Psoas muscle (tissue), 8 donors: Measurements from ENCODE around the gene LRRC8D. TPM values are rescaled to one million over a fixed set of nuclear protein-coding genes. Genes with fewer than 3 reads are reported as not detected.
"Not testable (repeated sequence)": the region's sequence is repeated elsewhere in the genome, so short reads cannot be mapped to it uniquely, and the experiment has no call there.

Source experiments
- ATAC-seq, 4 donors: fragments of 200-7000 bp; cut with Tn5 transposase; one replicate each; pipeline ENCODE4 v1.9.1; 2020; ENCODE audit warnings: moderate library complexity in 3 of 4, mild to moderate bottlenecking in 2 of 4
- DNase-seq, 2 donors: peaks; one replicate each; pipeline ENCODE4 v3.0.0-alpha.2; 2020
- H3K27ac ChIP-seq: fragments of 200-600 bp; one replicate; pipeline ENCODE4 v1.8.0; 2022
- H3K27me3 ChIP-seq, 3 donors: fragments of 200-600 bp in 1 of 3; one replicate each; pipeline versions ENCODE4 v1.6.1 to v1.8.0; 2013 to 2022; ENCODE audit warnings: low read length in 2 of 3, mild to moderate bottlenecking in 2 of 3, moderate library complexity in 1 of 3; ENCODE audit not compliant: insufficient read depth in 3 of 3
- H3K36me3 ChIP-seq, 2 donors: fragments of 200-600 bp in 1 of 2; one replicate each; pipeline versions ENCODE4 v1.6.1 to v1.8.0; 2013 to 2022; ENCODE audit warnings: low read depth in 1 of 2, mild to moderate bottlenecking in 1 of 2, moderate library complexity in 1 of 2; ENCODE audit not compliant: insufficient read depth in 1 of 2
- H3K4me1 ChIP-seq: fragments of 200-600 bp; one replicate; pipeline ENCODE4 v1.8.0; 2022
- H3K4me3 ChIP-seq: fragments of 200-600 bp; one replicate; pipeline ENCODE4 v1.8.0; 2022; ENCODE audit warnings: mild to moderate bottlenecking
- H3K9me3 ChIP-seq: fragments of 200-600 bp; one replicate; pipeline ENCODE4 v1.8.0; 2022
- CTCF ChIP-seq: fragments of 200-600 bp; IDR thresholded peaks from one replicate; pipeline ENCODE4 v1.8.0; 2022; ENCODE audit warnings: antibody characterized with exemption
- WGBS, 3 donors: extraction: QIAGEN DNeasy Blood & Tissue Kit; methylation state at CpG; one replicate each; pipeline versions ENCODE4 v1.1.6 to v1.1.7; 2013; 5-methylcytosine and 5-hydroxymethylcytosine counted together
- intact Hi-C, 2 donors: fragments of 100-400 bp; cut with DNase I; formaldehyde crosslinking; loops; one replicate each; pipeline versions ENCODE4 v1.11.0 to v1.14.2; 2022
- polyA plus RNA-seq, 3 donors: library from polyadenylated mRNA; stranded (reverse); fragments of 200-250 nt; gene quantifications; one replicate each; pipeline ENCODE4 v1.2.3, GENCODE V29; 2013
- total RNA-seq, 4 donors: library from RNA; stranded (reverse); fragmentation: NEBNext Ultra II Directional in 2 of 4; extraction: Animal tissue kit (Norgen Biotek cat#: 25700) in 2 of 4; gene quantifications; one replicate each; pipeline versions ENCODE4 v1.2.1 to v1.2.4, GENCODE V29; 2021 to 2023
- donor health status: healthy with polysubstance abuse.
- donor health status: DM: no; HTN: no; CAD: no; lungs with moderate emphysema.
- donor health status: Bipolar disorder and iron deficiency.
- donor health status: healthy.
- donor health status: DM: yes; HTN: yes; CAD: no.
- donor health status: DM: no; HTN: no; CAD: no.
- donor health status: DM: no; HTN: no; CAD: no.
- donor health status: DM: yes; HTN: yes; CAD: no.

Gene LRRC8D
- total and polyA plus RNA-seq, 7 donors: 3.5 to 7.1 (median 5.6) TPM

- H3K4me1 ChIP-seq: no peaks in the 10 kb centered on the region
- intact Hi-C loops: no loop called here
- H3K36me3 ChIP-seq: no peaks in the 10 kb centered on the region
- H3K27me3 ChIP-seq: no peaks in the 10 kb centered on the region
- no peak overlapping the region for H3K4me3 ChIP-seq
- no peak for DNase-seq
- no peak for TF ChIP-seq CTCF
- ATAC-seq: peak in 2 of 4 donors; percentile 23 to 40
- WGBS, 3 donors: 58 to 66% (median 60%) methylated on average over 4 of the region's 4 CpGs
- H3K9me3 ChIP-seq: no peaks in the 10 kb centered on the region
- no peak overlapping the region for H3K27ac ChIP-seq
Measured at GRCh38 chr1:89974696-89975470, 154.1 kb downstream of the LRRC8D start.

GRCh38 chr1:89975540-89976125 is 154.8 kb downstream of the LRRC8D start:
- 63 to 68% (median 67%) methylated on average over 4 of the region's 4 CpGs for WGBS, 3 donors
- Histone ChIP-seq H3K9me3 (no peaks in the 10 kb centered on the region), H3K4me3 (no peak overlapping the region), H3K27ac (no peak overlapping the region), H3K36me3 (no peaks in the 10 kb centered on the region), H3K27me3 (no peaks in the 10 kb centered on the region), H3K4me1 (no peaks in the 10 kb centered on the region)
- intact Hi-C loops: no loop called here
- no peak for TF ChIP-seq CTCF
- ATAC-seq: no peak
- no peak for DNase-seq

- Histone ChIP-seq H3K36me3 (no peaks in the 10 kb centered on the region), H3K4me1 (no peaks in the 10 kb centered on the region), H3K27me3 (no peaks in the 10 kb centered on the region), H3K27ac (no peak overlapping the region), H3K9me3 (no peaks in the 10 kb centered on the region), H3K4me3 (no peak overlapping the region)
- ATAC-seq (no peak), DNase-seq (no peak)
- TF ChIP-seq CTCF: no peak
- 95 to 98% (median 95%) methylated on average over 1 of the region's 1 CpG for WGBS, 3 donors
- intact Hi-C loops: no loop called here
Measured at GRCh38 chr1:89978755-89979154, 157.9 kb downstream of the LRRC8D start.

GRCh38 chr1:89980605-89981004 is 159.8 kb downstream of the LRRC8D start:
- intact Hi-C loops: loop anchor here in 1 of 2 donors (10.0 kb wide), 1 partner anchor 136 kb away; no protein-coding TSS in a partner anchor
- 32 to 35% (median 34%) methylated on average over 4 of the region's 4 CpGs for WGBS, 3 donors
- ATAC-seq (no peak), DNase-seq (no peak)
- no peak for TF ChIP-seq CTCF
- Histone ChIP-seq H3K9me3 (no peaks in the 10 kb centered on the region), H3K36me3 (no peaks in the 10 kb centered on the region), H3K27ac (no peak overlapping the region), H3K27me3 (no peaks in the 10 kb centered on the region), H3K4me3 (no peak overlapping the region), H3K4me1 (no peaks in the 10 kb centered on the region)

- H3K27me3 ChIP-seq, H3K4me1 ChIP-seq, H3K4me3 ChIP-seq, H3K27ac ChIP-seq, ATAC-seq, DNase-seq, H3K36me3 ChIP-seq, H3K9me3 ChIP-seq: not testable (repeated sequence)
- intact Hi-C loops: loop anchor here in 1 of 2 donors (10.0 kb wide), 1 partner anchor 138 kb away; no protein-coding TSS in a partner anchor
- WGBS, 3 donors: 65 to 85% (median 72%) methylated on average over 2 of the region's 2 CpGs
Measured at GRCh38 chr1:89982846-89983245, 162.0 kb downstream of the LRRC8D start.

GRCh38 chr1:89984564-89985116 is 163.8 kb downstream of the LRRC8D start:
- H3K27ac ChIP-seq, H3K9me3 ChIP-seq, ATAC-seq, H3K4me3 ChIP-seq, H3K27me3 ChIP-seq, DNase-seq, H3K36me3 ChIP-seq, H3K4me1 ChIP-seq: not testable (repeated sequence)
- WGBS, 3 donors: 95 to 99% (median 97%) methylated on average over 19 to 31 of the region's 33 CpGs
- intact Hi-C loops: loop anchor here in 1 of 2 donors (10.0 kb wide), 1 partner anchor 140 kb away; no protein-coding TSS in a partner anchor
